ENCODE data around the gene LRSAM1.
A peak's percentile ranks its signal among the peaks of the same experiment; 100 is the strongest.

Gene LRSAM1

GRCh38 chr9:127406799-127407491, 44.4 kb upstream of the LRSAM1 start:
- no peak overlapping the region for H3K4me3 ChIP-seq (ENCODE audit: control insufficient read depth, low read depth, low read length)
- no peak for DNase-seq (ENCODE audit: low read depth)
- no peak for TF ChIP-seq CTCF (IDR thresholded peaks at IDR 0.05; ENCODE audit: control insufficient read depth, insufficient read depth, low read depth, low read length, missing control alignments)

- no peak for DNase-seq (ENCODE audit: low read depth)
- no peak for TF ChIP-seq CTCF (IDR thresholded peaks at IDR 0.05; ENCODE audit: control insufficient read depth, insufficient read depth, low read depth, low read length, missing control alignments)
- H3K4me3 ChIP-seq (ENCODE audit: control insufficient read depth, low read depth, low read length), result no peak overlapping the region
Measured at GRCh38 chr9:127407492-127407843, 43.8 kb upstream of the LRSAM1 start.

GRCh38 chr9:127411122-127411521, 40.2 kb upstream of the LRSAM1 start:
- DNase-seq (ENCODE audit: low read depth), result no peak
- no peak for TF ChIP-seq CTCF (IDR thresholded peaks at IDR 0.05; ENCODE audit: control insufficient read depth, insufficient read depth, low read depth, low read length, missing control alignments)
- no peak overlapping the region for H3K4me3 ChIP-seq (ENCODE audit: control insufficient read depth, low read depth, low read length)

- no peak for TF ChIP-seq CTCF (IDR thresholded peaks at IDR 0.05; ENCODE audit: control insufficient read depth, insufficient read depth, low read depth, low read length, missing control alignments)
- H3K4me3 ChIP-seq (ENCODE audit: control insufficient read depth, low read depth, low read length), result no peak overlapping the region
- DNase-seq (ENCODE audit: low read depth), result no peak
Measured at GRCh38 chr9:127415141-127415540, 36.2 kb upstream of the LRSAM1 start.

- no peak overlapping the region for H3K4me3 ChIP-seq (ENCODE audit: control insufficient read depth, low read depth, low read length)
- no peak for TF ChIP-seq CTCF (IDR thresholded peaks at IDR 0.05; ENCODE audit: control insufficient read depth, insufficient read depth, low read depth, low read length, missing control alignments)
- no peak for DNase-seq (ENCODE audit: low read depth)
Measured at GRCh38 chr9:127415657-127416056, 35.7 kb upstream of the LRSAM1 start.

- no peak overlapping the region for H3K4me3 ChIP-seq (ENCODE audit: control insufficient read depth, low read depth, low read length)
- DNase-seq (ENCODE audit: low read depth), result peak; percentile 57
- TF ChIP-seq CTCF (IDR thresholded peaks at IDR 0.05; ENCODE audit: control insufficient read depth, insufficient read depth, low read depth, low read length, missing control alignments), result no peak
Measured at GRCh38 chr9:127417131-127418036, 33.9 kb upstream of the LRSAM1 start.
